ENCODE results near the gene BLOC1S5. TPM values are rescaled to one million over a fixed set of nuclear protein-coding genes. Genes with fewer than 3 reads are reported as not detected.

Gene BLOC1S5
- total RNA-seq (2014; rRNA removed; shearing (Covaris generic)): 8.6 and 11.2 TPM in 2 replicates
- 2.5 and 2.8 TPM in 2 replicates for polyA plus RNA-seq (2014; cell fraction: nucleus; rRNA removed)

GRCh38 chr6:8063761-8064637, at the start of gene BLOC1S5:
Gene BLOC1S5, minus strand, starts transcription at chr6:8064389. Its CDS starts 13 bp downstream, at chr6:8064376.
- DNase-seq (ENCODE audit: extremely low read depth, low read depth): peak; percentile 92

DNA sequence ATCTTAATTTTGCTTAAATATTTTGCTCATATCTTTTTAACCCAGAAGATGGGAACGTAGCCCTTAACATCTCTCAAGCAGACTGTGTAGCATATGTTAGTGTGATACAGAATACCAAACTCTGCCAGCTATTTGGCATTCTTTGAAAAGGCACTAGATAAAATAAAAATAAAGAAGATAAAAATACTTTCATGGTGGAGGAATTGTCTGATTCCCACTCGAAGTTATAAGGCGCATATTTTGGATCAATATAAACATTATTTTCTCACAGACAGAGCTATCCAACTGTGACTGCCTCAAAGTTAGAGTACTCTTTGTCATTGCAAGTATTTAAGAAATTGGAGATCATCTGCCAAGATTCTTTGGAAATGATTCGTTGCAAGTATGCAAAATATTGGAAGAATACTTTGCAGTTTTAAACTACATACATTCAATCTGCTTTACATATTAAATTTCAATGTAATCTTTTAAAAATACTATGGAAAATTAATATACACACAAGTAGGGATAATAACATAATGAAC, 49.0 kb upstream of the BLOC1S5 start:
- no peak for DNase-seq (ENCODE audit: extremely low read depth, low read depth)

- DNase-seq (ENCODE audit: extremely low read depth, low read depth): no peak
These were observed 46.5 kb upstream of the BLOC1S5 start for GRCh38 chr6:8110725-8111124.

DNA sequence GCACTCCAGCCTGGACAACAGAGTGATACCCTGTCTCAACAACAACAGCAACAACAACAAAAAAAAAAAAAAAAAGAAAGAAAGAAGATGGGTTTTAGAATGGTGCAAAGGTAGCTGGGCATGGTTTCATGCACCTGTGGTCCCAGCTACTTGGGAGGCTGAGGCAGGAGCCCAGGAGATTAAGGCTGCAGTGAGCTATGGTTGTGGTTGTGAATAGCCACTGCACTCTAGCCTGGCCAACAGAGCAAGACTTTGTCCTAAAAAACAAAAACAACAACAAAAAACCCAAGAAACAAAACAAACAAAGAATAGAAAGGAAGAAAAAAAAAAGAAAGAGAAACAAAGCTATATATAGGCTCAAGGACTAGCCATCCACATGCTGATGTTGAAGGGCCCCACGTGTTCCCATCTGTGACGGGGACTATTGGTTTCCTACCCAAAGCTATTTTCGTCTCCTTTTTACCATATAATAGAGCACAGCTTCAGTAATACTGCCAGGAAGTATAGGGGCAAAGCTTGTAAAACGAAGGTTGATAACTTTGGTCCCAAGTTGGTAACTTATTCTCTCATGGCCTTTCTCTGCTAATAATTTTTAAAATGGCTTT, 46.0 kb upstream of the BLOC1S5 start:
- DNase-seq (ENCODE audit: extremely low read depth, low read depth): no peak

DNA sequence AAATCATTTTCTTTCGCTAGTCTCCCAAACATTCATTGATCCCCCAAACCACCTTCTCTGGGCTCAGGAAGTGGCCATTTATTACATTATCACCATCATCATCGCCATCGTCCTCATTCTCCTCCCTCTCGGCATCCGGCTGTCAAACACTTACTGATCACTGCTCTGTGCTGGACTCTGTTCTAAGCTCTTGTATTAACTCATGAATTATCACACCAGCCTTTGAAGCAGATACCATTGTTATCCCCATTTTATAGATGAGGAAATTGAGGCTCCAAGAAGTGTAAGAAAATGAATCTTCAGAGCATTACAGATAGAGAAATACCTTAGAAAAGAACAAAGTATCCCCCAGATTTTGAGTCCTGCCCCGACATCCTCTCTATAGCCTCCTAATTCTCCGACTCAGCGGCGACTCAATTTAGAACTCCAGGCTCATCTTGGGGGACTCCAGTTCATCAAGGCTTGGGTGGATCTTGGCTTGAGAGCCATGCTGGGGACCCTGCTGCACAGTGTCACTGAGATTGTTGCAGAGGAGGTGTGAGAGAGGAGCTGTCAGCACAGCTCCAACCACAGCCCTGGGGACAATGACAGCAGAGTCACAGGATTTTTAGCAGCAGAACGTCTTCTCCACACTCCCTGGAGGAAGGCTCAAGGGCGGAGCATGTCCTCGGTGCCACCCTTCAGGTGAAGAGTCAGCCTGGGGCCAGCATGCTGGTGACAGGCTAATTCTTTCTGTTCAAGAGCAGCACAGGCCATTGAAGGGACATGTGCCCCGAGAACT, 44.8 kb upstream of the BLOC1S5 start:
- no peak for DNase-seq (ENCODE audit: extremely low read depth, low read depth)

GRCh38 chr6:8108031-8108660, 44.0 kb upstream of the BLOC1S5 start:
- DNase-seq (ENCODE audit: extremely low read depth, low read depth): peak; percentile 46

- no peak for DNase-seq (ENCODE audit: extremely low read depth, low read depth)
These were observed 41.6 kb upstream of the BLOC1S5 start for GRCh38 chr6:8105791-8106190.

DNA sequence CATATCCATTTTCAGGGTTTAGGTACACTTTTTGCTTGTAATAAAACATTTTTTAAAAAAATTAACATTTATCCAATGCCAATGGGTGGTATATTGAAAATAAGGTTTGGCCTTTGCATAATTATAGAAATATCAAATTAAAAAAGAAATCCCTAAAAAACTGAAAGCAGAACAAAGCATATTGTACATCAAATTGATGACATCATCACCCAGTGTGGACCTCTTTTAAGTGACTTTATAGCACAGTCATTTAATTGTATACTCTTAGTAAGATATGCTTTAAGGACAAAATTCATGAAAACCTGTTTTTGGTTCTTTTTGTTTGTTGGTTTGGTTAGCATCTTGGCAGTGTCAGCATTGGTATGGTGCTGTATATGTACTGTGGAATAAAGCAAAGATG, 39.5 kb upstream of the BLOC1S5 start:
- DNase-seq (ENCODE audit: extremely low read depth, low read depth): no peak

GRCh38 chr6:8102122-8102958, 38.2 kb upstream of the BLOC1S5 start, which contains the start of gene EEF1E1:
Gene EEF1E1, minus strand, starts transcription at chr6:8102548. Its CDS starts 27 bp downstream, at chr6:8102521.
- peak; percentile 91 for DNase-seq (ENCODE audit: extremely low read depth, low read depth)

DNA sequence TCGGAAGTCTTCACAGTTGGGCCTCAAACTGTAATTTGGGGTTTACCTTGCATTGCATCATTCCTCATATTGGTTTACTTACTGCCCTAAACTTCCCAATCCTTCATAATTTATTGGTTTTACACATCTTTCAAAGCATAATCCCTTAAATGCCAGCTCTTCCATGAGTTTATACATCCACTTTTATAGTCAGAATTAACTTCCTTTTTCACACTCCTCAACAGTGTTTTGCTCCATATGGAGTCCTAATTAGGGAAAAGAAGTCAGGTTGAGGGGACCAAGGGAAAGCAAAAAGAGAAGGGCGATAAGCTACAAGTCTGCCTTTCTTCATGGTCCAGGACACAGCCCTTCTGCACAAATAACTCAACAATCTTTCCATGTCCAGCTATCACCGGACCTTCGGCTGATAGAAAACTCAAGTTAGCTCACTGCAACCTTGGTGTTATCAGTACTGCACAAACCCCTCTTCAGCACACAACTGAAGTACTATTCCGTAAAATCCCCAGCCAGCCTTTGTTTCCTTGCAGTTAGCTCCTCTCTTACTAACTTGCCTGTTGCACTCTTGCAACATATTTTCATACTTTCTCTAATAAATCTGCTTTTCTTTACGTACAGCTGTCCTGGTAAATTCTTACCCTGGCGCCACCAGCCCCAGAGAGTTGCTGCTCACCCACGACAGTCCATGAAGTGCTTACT, 36.1 kb upstream of the BLOC1S5 start:
- no peak for DNase-seq (ENCODE audit: extremely low read depth, low read depth)

DNA sequence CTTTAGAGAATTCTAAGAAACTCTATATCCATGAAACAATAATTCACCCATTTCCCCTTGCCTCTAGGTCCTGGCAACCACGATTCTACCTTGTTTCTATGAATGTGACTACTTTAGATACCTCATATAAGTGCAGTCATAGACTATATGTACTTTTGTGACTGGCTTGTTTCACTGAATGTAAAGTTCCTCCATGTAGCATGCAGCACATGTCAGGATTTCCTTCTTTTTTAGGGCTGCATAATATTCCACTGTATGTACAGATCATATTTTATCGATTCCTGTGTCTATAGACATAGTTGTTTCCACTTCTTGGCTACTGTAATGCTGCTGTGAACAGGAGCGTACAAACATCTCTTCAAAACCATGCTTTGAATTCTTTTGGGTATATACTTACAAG, 26.5 kb upstream of the BLOC1S5 start:
- DNase-seq (ENCODE audit: extremely low read depth, low read depth): no peak

DNA sequence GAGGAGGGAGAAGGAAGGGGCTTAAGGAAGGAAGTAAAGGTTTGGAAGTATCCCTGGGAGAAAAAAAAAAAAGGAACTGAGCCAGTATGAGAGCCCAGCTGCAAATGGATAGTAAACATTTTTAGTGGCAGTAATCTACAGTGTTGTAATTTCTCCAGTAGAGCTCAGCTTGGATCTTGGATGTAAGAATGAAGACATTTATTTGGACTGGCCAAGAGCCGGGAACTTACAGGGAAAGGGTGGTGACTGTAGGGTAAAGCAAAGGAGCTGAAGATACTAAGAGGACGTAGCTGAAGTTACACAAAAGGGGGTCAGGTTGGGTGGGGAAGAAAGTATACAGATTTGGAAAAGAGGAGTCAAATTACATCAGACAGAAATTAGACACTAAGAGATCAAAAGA, 24.7 kb upstream of the BLOC1S5 start:
- DNase-seq (ENCODE audit: extremely low read depth, low read depth): no peak

DNA sequence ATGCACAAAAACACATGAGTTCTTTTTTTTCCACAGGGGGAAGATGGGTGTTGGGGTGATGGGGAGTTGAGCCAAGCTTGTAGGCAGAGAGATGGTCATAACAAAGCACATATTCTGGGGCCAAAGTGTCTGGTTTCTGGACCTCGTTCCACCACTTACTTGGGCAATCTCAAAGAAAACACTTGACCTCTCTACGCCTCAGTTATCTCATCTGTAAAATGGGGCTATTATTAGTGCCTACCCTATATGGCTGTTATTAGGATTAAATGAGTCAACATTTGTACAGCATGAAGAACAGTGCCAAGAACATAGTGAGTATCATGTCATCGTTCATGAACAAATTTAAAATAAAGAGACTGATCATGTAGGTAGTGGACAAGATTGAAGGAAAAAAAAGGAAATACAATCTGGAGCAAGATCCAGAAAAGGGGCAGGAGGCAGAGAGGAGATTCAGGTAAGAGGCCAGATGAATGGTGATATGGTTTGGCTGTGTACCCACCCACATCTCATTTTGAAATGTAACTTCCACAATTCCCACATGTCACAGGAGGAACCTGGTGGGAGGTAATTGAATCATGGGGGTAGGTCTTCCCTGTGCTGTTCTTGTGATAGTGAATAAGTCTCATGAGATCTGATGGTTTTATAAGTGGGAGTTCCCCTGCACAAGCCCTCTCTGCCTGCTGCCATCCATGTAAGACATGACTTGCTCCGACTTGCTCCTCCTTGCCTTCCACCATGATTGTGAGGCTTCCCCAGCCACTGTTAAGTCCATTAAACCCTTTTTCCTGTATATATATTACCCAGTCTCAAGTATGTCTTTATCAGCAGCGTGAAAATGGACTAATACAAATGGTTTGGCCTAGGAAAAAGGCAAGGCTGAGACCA, 23.9 kb upstream of the BLOC1S5 start:
- no peak for DNase-seq (ENCODE audit: extremely low read depth, low read depth)

- no peak for DNase-seq (ENCODE audit: extremely low read depth, low read depth)
These were observed 22.6 kb upstream of the BLOC1S5 start for GRCh38 chr6:8086755-8087306.

DNA sequence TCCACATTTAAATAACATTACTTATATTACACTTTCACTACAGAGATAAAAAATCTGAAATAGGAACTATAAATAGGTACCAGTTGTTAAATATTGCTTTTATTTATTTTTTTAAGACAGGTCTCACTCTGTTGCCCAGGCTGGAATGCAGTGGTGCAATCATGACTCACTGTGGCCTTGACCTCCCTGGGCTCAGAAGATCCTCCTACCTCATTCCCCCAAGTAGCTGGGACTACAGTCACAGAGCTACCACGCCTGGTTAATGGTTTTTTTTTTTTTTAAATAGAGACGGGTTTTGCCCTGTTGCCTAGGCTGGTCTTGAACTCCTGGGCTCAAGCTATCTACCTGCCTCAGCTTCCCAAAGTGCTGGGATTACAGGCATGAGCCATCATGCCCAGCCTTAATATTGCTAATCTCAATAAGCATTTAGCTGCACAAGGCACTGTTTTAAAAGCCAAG, 20.9 kb upstream of the BLOC1S5 start:
- peak; percentile 61 for DNase-seq (ENCODE audit: extremely low read depth, low read depth)

- no peak for DNase-seq (ENCODE audit: extremely low read depth, low read depth)
These were observed 20.4 kb upstream of the BLOC1S5 start for GRCh38 chr6:8084586-8084985.

Measured in NCI-H460 (cell line).